B cell (primary cell): ENCODE results near the gene CD300H. TPM values are rescaled to one million over a fixed set of nuclear protein-coding genes. Genes with fewer than 3 reads are reported as not detected.

Source experiments
- ATAC-seq: fragments of 200-7000 bp; cut with Tn5 transposase; one replicate; pipeline ENCODE4 v1.10.0; 2021; ENCODE audit warnings: low read depth, mild to moderate bottlenecking, moderate number of reproducible peaks, moderate library complexity
- CTCF ChIA-PET: fragments of 350-600 bp; sonication (Branson Sonifier 250); formaldehyde crosslinking; loops from one replicate; lab custom pipeline; 2021; ENCODE audit warnings: antibody characterized with exemption, inconsistent platforms; lab: Charles Lee
- POLR2A ChIA-PET: fragments of 350-600 bp; sonication (Branson Sonifier 250); formaldehyde crosslinking; loops from one replicate; lab custom pipeline; 2021; ENCODE audit warnings: antibody characterized with exemption; lab: Charles Lee
- DNase-seq: peaks from one replicate; pipeline ENCODE4 v3.0.0; 2013
- H2AFZ ChIP-seq: 2 replicates; pipeline ENCODE4 v1.6.1; 2012; ENCODE audit warnings: mild to moderate bottlenecking, low read depth, low read length; ENCODE audit not compliant: insufficient read depth, poor library complexity, severe bottlenecking
- H3K27ac ChIP-seq, 2 donors: 1 replicate in 1 of 2; 2 replicates in 1 of 2; pipeline ENCODE4 v1.5.1; 2012 to 2013; ENCODE audit warnings: low read length in 2 of 2, mild to moderate bottlenecking in 2 of 2, moderate library complexity in 1 of 2
- H3K27me3 ChIP-seq, 4 experiments: fragments of 200-600 bp in 1 of 4; sonication (generic) in 1 of 4; replicated peaks in 1 of 4; 1 replicate in 2 of 4; 2 replicates in 2 of 4; pipeline versions ENCODE4 v1.6.1 to v1.7.0; 2013 to 2016; ENCODE audit warnings: low read length in 3 of 4, mild to moderate bottlenecking in 2 of 4, mixed read lengths in 1 of 4, moderate library complexity in 1 of 4; ENCODE audit not compliant: insufficient read depth in 4 of 4, control insufficient read depth in 3 of 4; ENCODE audit errors: control extremely low read depth in 1 of 4
- H3K36me3 ChIP-seq, 2 experiments: replicated peaks in 1 of 2; 1 replicate in 1 of 2; 2 replicates in 1 of 2; pipeline versions ENCODE4 v1.6.1 to v1.7.1; 2013; ENCODE audit warnings: low read length in 1 of 2; ENCODE audit not compliant: insufficient read depth in 2 of 2, control insufficient read depth in 1 of 2; ENCODE audit errors: control extremely low read depth in 1 of 2, extremely low read depth in 1 of 2
- H3K4me1 ChIP-seq, 2 donors: fragments of 200-600 bp in 1 of 2; sonication (generic) in 1 of 2; 1 replicate in 1 of 2; 2 replicates in 1 of 2; pipeline versions ENCODE4 v1.5.1 to v1.6.1; 2013 to 2017; ENCODE audit warnings: low read length in 2 of 2; ENCODE audit not compliant: control insufficient read depth in 2 of 2, insufficient read depth in 2 of 2
- H3K4me2 ChIP-seq: replicated peaks from 2 replicates; pipeline ENCODE3; 2012; ENCODE audit warnings: mild to moderate bottlenecking, low read depth, low read length; ENCODE audit not compliant: poor library complexity, severe bottlenecking
- H3K4me3 ChIP-seq, 5 experiments: fragments of 200-600 bp in 1 of 5; sonication (generic) in 1 of 5; 1 replicate in 3 of 5; 2 replicates in 2 of 5; pipeline versions ENCODE4 v1.5.1 to v1.7.0; 2011 to 2016; ENCODE audit warnings: low read length in 4 of 5, mild to moderate bottlenecking in 4 of 5, low read depth in 2 of 5, control low read depth in 1 of 5, moderate library complexity in 1 of 5; ENCODE audit not compliant: insufficient read depth in 1 of 5; ENCODE audit errors: control extremely low read depth in 1 of 5, extremely low read depth in 1 of 5
- H3K79me2 ChIP-seq: fragments of 200-600 bp; sonication (generic); one replicate; pipeline ENCODE4 v1.6.0; 2016; ENCODE audit warnings: low read length; ENCODE audit not compliant: control insufficient read depth, insufficient read depth
- H3K9ac ChIP-seq: fragments of 200-600 bp; sonication (generic); 2 replicates; pipeline ENCODE4 v1.6.1; 2017; ENCODE audit warnings: mild to moderate bottlenecking, low read length, moderate library complexity
- H3K9me3 ChIP-seq, 3 donors: one replicate each; pipeline versions ENCODE4 v1.6.1 to v1.7.1; 2013; ENCODE audit warnings: low read length in 2 of 3; ENCODE audit not compliant: control insufficient read depth in 2 of 3, insufficient read depth in 1 of 3; ENCODE audit errors: control extremely low read depth in 1 of 3
- H4K20me1 ChIP-seq: 2 replicates; pipeline ENCODE4 v1.6.0; 2012; ENCODE audit warnings: mild to moderate bottlenecking, low read length; ENCODE audit not compliant: insufficient read depth, control insufficient read depth, poor library complexity, severe bottlenecking
- H3K27ac Mint-ChIP-seq: one replicate; pipeline ENCODE4 v1.8.0; 2021; ENCODE audit warnings: mixed read lengths
- H3K27me3 Mint-ChIP-seq: one replicate; pipeline ENCODE4 v1.8.0; 2021; ENCODE audit warnings: mixed read lengths
- H3K4me1 Mint-ChIP-seq: one replicate; pipeline ENCODE4 v1.8.0; 2021; ENCODE audit warnings: mixed read lengths
- H3K4me3 Mint-ChIP-seq: one replicate; pipeline ENCODE4 v1.8.0; 2021; ENCODE audit warnings: mixed read lengths
- H3K9me3 Mint-ChIP-seq: one replicate; pipeline ENCODE4 v1.8.0; 2022; ENCODE audit warnings: mixed read lengths; ENCODE audit not compliant: insufficient read depth
- CTCF ChIP-seq: fragments of 200-600 bp; IDR thresholded peaks from one replicate; pipeline ENCODE4 v1.8.0; 2022; ENCODE audit warnings: antibody characterized with exemption, mild to moderate bottlenecking
- EZH2 ChIP-seq: IDR thresholded peaks from 2 replicates; pipeline ENCODE4 v1.6.1; 2012; ENCODE audit warnings: borderline replicate concordance, low read depth, mild to moderate bottlenecking, moderate library complexity, low read length; ENCODE audit not compliant: insufficient read depth, poor library complexity, severe bottlenecking
- WGBS: methylation state at CpG from one replicate; pipeline ENCODE4 v1.1.5; 2013; ENCODE audit warnings: missing lambda C conversion rate; ENCODE audit not compliant: insufficient coverage; 5-methylcytosine and 5-hydroxymethylcytosine counted together
- intact Hi-C: fragments of 100-400 bp; cut with micrococcal nuclease; formaldehyde crosslinking; loops from one replicate; pipeline ENCODE4 v1.10.0; 2022
- polyA plus RNA-seq: library from polyadenylated mRNA; depleted of rRNA; stranded (reverse); fragments of >200 nt; gene quantifications from 2 replicates; pipeline ENCODE4 v1.2.3, GENCODE V29; 2012
- total RNA-seq, 2 donors: library from RNA; stranded (reverse); fragments of 120-200 nt in 1 of 2; gene quantifications; 1 replicate in 1 of 2; 2 replicates in 1 of 2; pipeline versions ENCODE4 v1.2.3 to v1.2.4, GENCODE V29; 2013 to 2022

CD300H gene
- total and polyA plus RNA-seq, 2 donors (not counting 1 experiment from before 2014, with no cell fraction given): 0.58 TPM; not detected in 1

GRCh38 chr17:74563358-74563757, 4.0 kb downstream of the CD300H start:
- no peaks in the 10 kb centered on the region for H3K79me2 ChIP-seq
- peaks cover 36 to 53% of the 10 kb centered on the region in 2 donors for H3K4me1 ChIP-seq
- H4K20me1 ChIP-seq: no peaks in the 10 kb centered on the region
- no peak overlapping the region for H3K27ac ChIP-seq
- no peaks in the 10 kb centered on the region for H3K36me3 ChIP-seq
- peaks cover 0 to 7% (median 6%) of the 10 kb centered on the region in 3 donors for H3K9me3 ChIP-seq
- H3K9me3 Mint-ChIP-seq: no peaks in the 10 kb centered on the region
- ChIA-PET CTCF (no interaction called here), POLR2A (no interaction called here)
- H3K9ac ChIP-seq: no peak overlapping the region
- peaks cover 44% of the 10 kb centered on the region for H3K27me3 Mint-ChIP-seq
- no peak overlapping the region for H3K4me2 ChIP-seq
- H3K4me1 Mint-ChIP-seq: peaks cover 20% of the 10 kb centered on the region
- no peak overlapping the region for H3K4me3 Mint-ChIP-seq
- WGBS: 94% methylated on average over 1 of the region's 1 CpG
- no peak for ATAC-seq
- no peak overlapping the region for H2AFZ ChIP-seq
- peaks cover 0 to 23% (median 2%) of the 10 kb centered on the region in 4 experiments for H3K27me3 ChIP-seq
- TF ChIP-seq CTCF (no peak), EZH2 (no peak)
- intact Hi-C loops: no loop called here
- peak overlapping the region; percentile 39 for H3K27ac Mint-ChIP-seq
- no peak overlapping the region for H3K4me3 ChIP-seq
- no peak for DNase-seq

- Histone ChIP-seq H3K27ac (no peak overlapping the region), H3K4me1 (peaks cover 40 to 60% of the 10 kb centered on the region in 2 donors), H3K9me3 (peaks cover 0 to 9% (median 6%) of the 10 kb centered on the region in 3 donors), H3K4me3 (no peak overlapping the region), H3K4me2 (no peak overlapping the region), H3K9ac (no peak overlapping the region), H3K27me3 (peaks cover 0 to 6% (median 2%) of the 10 kb centered on the region in 4 experiments), H4K20me1 (no peaks in the 10 kb centered on the region), H3K79me2 (no peaks in the 10 kb centered on the region), H2AFZ (no peak overlapping the region), H3K36me3 (no peaks in the 10 kb centered on the region)
- Mint-ChIP-seq H3K27me3 (peaks cover 34% of the 10 kb centered on the region), H3K27ac (no peak overlapping the region), H3K4me1 (peaks cover 27% of the 10 kb centered on the region), H3K4me3 (no peak overlapping the region), H3K9me3 (no peaks in the 10 kb centered on the region)
- ChIA-PET CTCF (interaction anchor here (0.9 to 1.1 kb wide), 2 partner anchors 83 to 96 kb away, joined by 3 to 5 read pairs; no protein-coding TSS in a partner anchor), POLR2A (interaction anchor here (0.5 kb wide), 1 partner anchor 30 kb away, joined by 7 read pairs; the partner anchor contains the start of gene CD300LD)
- 54% methylated on average over 3 of the region's 3 CpGs for WGBS
- TF ChIP-seq EZH2 (no peak), CTCF (no peak)
- intact Hi-C loops: no loop called here
- DNase-seq (no peak), ATAC-seq (no peak)
Observed at GRCh38 chr17:74561586-74561985, 5.7 kb downstream of the CD300H start.
